Liver (tissue), 9 donors: ENCODE data around the gene ARMS2. TPM values are rescaled to one million over a fixed set of nuclear protein-coding genes. Genes with fewer than 3 reads are reported as not detected.

Experiments
- DNase-seq: peaks from one replicate; pipeline ENCODE4 v3.0.0-alpha.2; 2017; ENCODE audit warnings: low spot score
- H3K27ac ChIP-seq, 2 donors: one replicate each; pipeline ENCODE4 v1.7.0; 2013; ENCODE audit warnings: inconsistent platforms in 2 of 2, low read length in 2 of 2, control low read depth in 1 of 2, low read depth in 1 of 2, mild to moderate bottlenecking in 1 of 2
- H3K27me3 ChIP-seq, 4 donors: one replicate each; pipeline versions ENCODE4 v1.6.1 to v1.7.0; 2013; ENCODE audit warnings: low read length in 3 of 4, inconsistent platforms in 1 of 4, mild to moderate bottlenecking in 1 of 4, moderate library complexity in 1 of 4; ENCODE audit not compliant: control insufficient read depth in 4 of 4, insufficient read depth in 4 of 4
- H3K36me3 ChIP-seq, 4 donors: one replicate each; pipeline versions ENCODE4 v1.6.1 to v1.7.0; 2013; ENCODE audit warnings: low read length in 3 of 4, mild to moderate bottlenecking in 3 of 4, low read depth in 1 of 4, moderate library complexity in 1 of 4; ENCODE audit not compliant: control insufficient read depth in 4 of 4, insufficient read depth in 3 of 4
- H3K4me1 ChIP-seq, 4 donors: one replicate each; pipeline versions ENCODE4 v1.6.1 to v1.7.0; 2013; ENCODE audit warnings: low read length in 3 of 4, mild to moderate bottlenecking in 3 of 4, moderate library complexity in 1 of 4; ENCODE audit not compliant: control insufficient read depth in 4 of 4, insufficient read depth in 4 of 4
- H3K4me3 ChIP-seq, 3 donors: one replicate each; pipeline versions ENCODE4 v1.6.1 to v1.7.0; 2013; ENCODE audit warnings: low read length in 3 of 3, control low read depth in 1 of 3, low read depth in 1 of 3, mild to moderate bottlenecking in 1 of 3
- H3K9ac ChIP-seq, 2 donors: one replicate each; pipeline ENCODE4 v1.7.0; 2013; ENCODE audit warnings: low read length in 2 of 2, mild to moderate bottlenecking in 2 of 2, moderate library complexity in 2 of 2, control low read depth in 1 of 2, low read depth in 1 of 2
- H3K9me3 ChIP-seq, 4 donors: one replicate each; pipeline versions ENCODE4 v1.6.1 to v1.7.0; 2013; ENCODE audit warnings: low read length in 3 of 4; ENCODE audit not compliant: control insufficient read depth in 4 of 4
- ATF3 ChIP-seq: IDR thresholded peaks from 2 replicates; pipeline ENCODE4 v1.6.1; 2016; ENCODE audit warnings: antibody characterized with exemption
- CTCF ChIP-seq: fragments of 150-350 bp; IDR thresholded peaks from 2 replicates; pipeline ENCODE4 v1.5.1; 2017; ENCODE audit warnings: improper control_type of control experiment, low read depth, low read length; ENCODE audit not compliant: missing input control
- FOXA1 ChIP-seq: IDR thresholded peaks from 2 replicates; pipeline ENCODE4 v1.6.1; 2016; ENCODE audit warnings: antibody characterized with exemption
- FOXA2 ChIP-seq: IDR thresholded peaks from 2 replicates; pipeline ENCODE4 v1.6.1; 2016; ENCODE audit warnings: antibody characterized with exemption
- HNF4A ChIP-seq, 2 donors: conservative IDR thresholded peaks; 2 replicates each; pipeline ENCODE4 v1.6.1; 2016; ENCODE audit warnings: antibody characterized with exemption in 2 of 2, mild to moderate bottlenecking in 2 of 2
- HNF4G ChIP-seq: IDR thresholded peaks from 2 replicates; pipeline ENCODE4 v1.6.1; 2016; ENCODE audit warnings: antibody characterized with exemption
- NR2F2 ChIP-seq: IDR thresholded peaks from 2 replicates; pipeline ENCODE4 v1.6.1; 2016; ENCODE audit warnings: antibody characterized with exemption
- RXRA ChIP-seq, 2 donors: IDR thresholded peaks; 2 replicates each; pipeline ENCODE4 v1.6.1; 2017 to 2018; ENCODE audit warnings: antibody characterized with exemption in 2 of 2, mild to moderate bottlenecking in 1 of 2
- TAF1 ChIP-seq: conservative IDR thresholded peaks from 2 replicates; pipeline ENCODE4 v1.6.1; 2016; ENCODE audit warnings: antibody characterized with exemption, mild to moderate bottlenecking
- WGBS: extraction: QIAGEN DNeasy Blood & Tissue Kit; methylation state at CpG from one replicate; pipeline ENCODE4 v1.1.7; 2013; 5-methylcytosine and 5-hydroxymethylcytosine counted together
- polyA plus RNA-seq, 2 donors: library from polyadenylated mRNA; stranded (reverse) in 1 of 2; unstranded in 1 of 2; fragments of 200-250 nt in 1 of 2; fragments of >200 nt in 1 of 2; fragmentation: Nextera tagmentation in 1 of 2; extraction: Ambion mirVana in 1 of 2; gene quantifications; one replicate each; pipeline versions ENCODE4 v1.2.1 to v1.2.3, GENCODE V29; 2013 to 2015
- total RNA-seq, 2 donors: library from RNA; depleted of rRNA; stranded (reverse); fragments of >200 nt; gene quantifications; one replicate each; pipeline ENCODE4 v1.2.3, GENCODE V29; 2014
- TF ChIP-seq, protein P1 (sequence below): IDR thresholded peaks from 2 replicates; pipeline ENCODE4 v1.6.1; 2016; ENCODE audit warnings: antibody characterized with exemption
- donor health status: healthy.
- donor health status: healthy.
- donor health status: healthy.
- donor health status: healthy.
- donor health status: healthy.

ARMS2 gene
- total and polyA plus RNA-seq, 4 donors: 0.17 TPM; not detected in 3

DNA sequence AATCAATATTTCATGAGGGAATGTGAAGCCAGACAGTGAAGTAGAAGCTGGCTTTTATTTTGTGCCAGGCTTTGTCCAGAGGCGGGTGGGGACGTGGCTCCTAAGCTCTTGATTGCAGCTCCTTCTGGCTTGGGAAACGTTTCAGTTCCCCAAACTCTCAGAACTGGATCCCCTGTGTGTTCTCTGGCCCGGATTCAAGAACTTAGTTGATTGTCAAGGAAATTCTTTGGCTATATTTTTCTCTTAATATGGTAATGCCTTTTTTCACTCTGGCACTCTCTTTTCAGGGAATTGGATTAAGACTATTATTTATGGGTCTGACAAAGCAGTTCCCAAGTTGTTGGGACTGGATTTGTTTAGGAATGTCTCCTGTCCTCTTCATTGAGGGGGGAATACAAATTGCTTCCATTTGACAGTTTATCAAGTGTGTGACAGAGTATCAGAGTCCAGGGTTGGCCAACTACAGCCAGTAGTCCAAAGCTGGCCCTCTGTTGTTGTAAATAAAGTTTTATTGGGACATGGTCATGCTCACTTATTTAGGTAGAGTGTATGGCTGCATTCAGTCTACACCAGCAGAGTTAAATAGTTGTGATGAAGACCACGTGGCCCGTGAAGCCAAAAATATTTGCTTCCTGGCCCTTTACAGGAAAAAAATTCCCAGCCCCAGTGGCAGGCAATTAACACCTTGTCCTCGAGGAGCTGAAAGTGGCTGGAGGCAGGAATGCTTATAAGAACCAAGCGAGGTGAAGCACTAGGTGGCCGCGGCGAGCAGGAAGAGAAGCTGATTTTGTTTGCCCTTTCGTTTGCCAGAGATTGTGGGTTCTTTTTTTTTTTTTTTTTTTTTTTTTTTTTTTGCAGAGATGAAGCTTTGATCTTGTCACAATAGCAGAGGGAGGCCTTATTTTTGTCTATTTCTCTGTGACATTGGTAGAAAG is 41.2 kb downstream of the ARMS2 start:
- H3K27ac ChIP-seq: no peak overlapping the region
- no peaks in the 10 kb centered on the region for H3K27me3 ChIP-seq
- no peak overlapping the region for H3K9ac ChIP-seq
- no peak for DNase-seq
- no peaks in the 10 kb centered on the region for H3K9me3 ChIP-seq
- 70% methylated on average over 12 of the region's 12 CpGs for WGBS
- peaks cover 0 to 6% (median 4%) of the 10 kb centered on the region in 4 donors for H3K36me3 ChIP-seq
- H3K4me1 ChIP-seq: peaks cover 0 to 6% (median 0%) of the 10 kb centered on the region in 4 donors
- no peak overlapping the region for H3K4me3 ChIP-seq
- TF ChIP-seq ATF3: no peak
- no peak for TF ChIP-seq HNF4G
- TF ChIP-seq, protein P1, sequence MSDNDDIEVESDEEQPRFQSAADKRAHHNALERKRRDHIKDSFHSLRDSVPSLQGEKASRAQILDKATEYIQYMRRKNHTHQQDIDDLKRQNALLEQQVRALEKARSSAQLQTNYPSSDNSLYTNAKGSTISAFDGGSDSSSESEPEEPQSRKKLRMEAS: no peak
- TF ChIP-seq TAF1: no peak
- peak in 1 of 2 donors; percentile 58 for TF ChIP-seq HNF4A (conservative IDR thresholded peaks at IDR 0.05)
- no peak for TF ChIP-seq NR2F2

DNA sequence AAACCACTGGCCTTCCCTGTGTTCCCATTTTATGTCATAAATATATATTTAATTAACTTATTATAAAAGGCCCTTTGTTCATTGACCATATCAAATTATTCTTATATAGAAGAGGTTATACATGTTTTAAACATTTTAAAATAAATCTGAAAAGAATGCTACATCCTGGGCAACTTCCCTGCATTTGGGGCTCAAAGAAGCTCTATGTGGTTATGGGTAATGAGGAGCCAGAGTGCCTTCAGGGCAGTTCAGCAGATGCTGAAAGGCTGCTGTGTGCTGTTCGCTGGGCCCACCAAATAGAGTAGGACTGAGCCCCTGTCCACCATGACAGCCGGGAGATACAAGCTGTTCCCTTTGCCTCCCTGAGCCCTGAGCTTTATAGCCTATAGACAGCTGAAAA is 42.8 kb downstream of the ARMS2 start:
- Histone ChIP-seq H3K27me3 (no peaks in the 10 kb centered on the region), H3K36me3 (peaks cover 0 to 4% (median 3%) of the 10 kb centered on the region in 4 donors), H3K9me3 (no peaks in the 10 kb centered on the region), H3K27ac (no peak overlapping the region), H3K4me3 (no peak overlapping the region), H3K4me1 (peaks cover 0 to 6% (median 0%) of the 10 kb centered on the region in 4 donors), H3K9ac (no peak overlapping the region)
- TF ChIP-seq FOXA2 (no peak), FOXA1 (no peak)
- over 99% methylated on average over 2 of the region's 2 CpGs for WGBS
- DNase-seq: no peak

- no peak for DNase-seq
- Histone ChIP-seq H3K4me1 (peaks cover 0 to 6% (median 0%) of the 10 kb centered on the region in 4 donors), H3K4me3 (no peak overlapping the region), H3K36me3 (peaks cover 0 to 3% (median 1%) of the 10 kb centered on the region in 4 donors), H3K9ac (no peak overlapping the region), H3K9me3 (no peaks in the 10 kb centered on the region), H3K27ac (no peak overlapping the region), H3K27me3 (no peaks in the 10 kb centered on the region)
- WGBS: 87% methylated on average over 5 of the region's 5 CpGs
- no peak for TF ChIP-seq CTCF
- TF ChIP-seq, protein P1: no peak
- no peak for TF ChIP-seq RXRA (IDR thresholded peaks at IDR 0.05)
Observed at GRCh38 chr10:122498521-122498920, 44.1 kb downstream of the ARMS2 start.
